HG03064 (cell line): ENCODE data around the gene DLL1.
"Not testable (repeated sequence)": the region's sequence is repeated elsewhere in the genome, so short reads cannot be mapped to it uniquely, and the experiment has no call there.

Experiments
- ATAC-seq: cut with Tn5 transposase; IDR thresholded peaks from one replicate; pipeline ENCODE4 v1.9.1; 2021; ENCODE audit warnings: low read depth; ENCODE audit not compliant: unreplicated experiment

Gene DLL1

DNA sequence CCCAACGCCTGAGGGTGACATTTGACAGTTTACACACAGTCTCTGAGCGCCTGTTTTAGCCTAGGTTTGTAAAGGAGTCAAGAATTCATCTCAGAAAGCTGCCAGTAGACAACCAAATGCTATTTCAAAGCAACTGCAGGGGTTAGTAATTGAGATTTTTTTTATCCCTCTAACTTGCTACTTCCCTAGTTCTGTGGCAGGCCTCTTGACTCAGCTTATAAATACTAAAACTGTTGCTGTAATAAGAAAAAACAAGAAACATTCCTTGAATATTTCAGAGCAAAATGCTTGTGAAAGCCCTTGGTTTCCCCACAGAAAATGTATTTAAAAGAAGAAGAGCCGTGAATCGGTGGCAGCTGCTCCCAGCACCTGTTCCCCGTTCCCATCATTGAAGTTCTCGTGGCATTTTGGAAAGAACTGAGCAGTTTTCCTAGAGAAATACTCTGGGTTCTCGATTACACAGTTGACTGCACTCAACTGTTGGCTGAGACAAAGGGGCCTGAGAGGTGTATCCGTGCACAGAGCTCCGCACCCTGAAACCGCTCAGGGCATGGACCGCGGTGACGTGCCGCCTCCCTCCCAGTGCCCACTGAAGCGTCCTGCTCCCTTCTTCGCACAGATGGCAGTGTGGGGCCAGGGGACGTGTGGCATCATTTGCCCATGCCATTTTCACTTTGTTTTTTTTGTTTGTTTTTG lies 20.9 kb downstream of the DLL1 start:
- ATAC-seq = no peak

DNA sequence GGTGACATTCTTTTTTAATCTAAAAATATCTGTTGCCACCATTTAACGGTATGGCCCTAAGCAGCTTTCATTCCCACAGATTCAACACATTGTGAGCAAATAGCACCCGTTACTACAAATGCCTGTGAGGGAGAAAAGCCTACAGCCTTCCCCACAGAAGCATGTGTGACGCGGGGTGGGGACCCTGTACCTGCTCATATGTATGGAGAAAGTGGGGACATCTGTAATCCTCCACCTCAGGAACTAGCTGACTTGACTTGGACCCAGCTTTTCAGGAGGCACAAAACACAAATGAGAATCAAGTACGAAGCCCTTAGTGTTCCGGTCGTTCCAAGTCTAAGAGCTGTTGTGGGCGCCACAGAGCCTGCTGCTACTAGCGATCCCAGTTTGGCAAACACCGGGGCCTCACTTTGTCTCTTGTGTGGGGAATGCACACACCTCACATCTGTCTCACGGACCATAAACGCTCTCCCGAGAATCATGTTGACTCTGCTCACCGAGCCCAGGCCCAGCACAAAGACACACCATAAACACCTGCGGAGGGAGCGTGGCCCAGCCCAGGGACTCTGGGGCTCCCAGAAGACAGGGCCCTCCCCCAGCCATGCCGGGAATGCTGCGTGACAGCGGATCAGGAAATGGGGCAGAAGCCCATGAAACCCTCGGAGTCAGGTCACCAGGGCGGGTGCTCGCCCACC lies 21.6 kb downstream of the DLL1 start:
- no peak for ATAC-seq

DNA sequence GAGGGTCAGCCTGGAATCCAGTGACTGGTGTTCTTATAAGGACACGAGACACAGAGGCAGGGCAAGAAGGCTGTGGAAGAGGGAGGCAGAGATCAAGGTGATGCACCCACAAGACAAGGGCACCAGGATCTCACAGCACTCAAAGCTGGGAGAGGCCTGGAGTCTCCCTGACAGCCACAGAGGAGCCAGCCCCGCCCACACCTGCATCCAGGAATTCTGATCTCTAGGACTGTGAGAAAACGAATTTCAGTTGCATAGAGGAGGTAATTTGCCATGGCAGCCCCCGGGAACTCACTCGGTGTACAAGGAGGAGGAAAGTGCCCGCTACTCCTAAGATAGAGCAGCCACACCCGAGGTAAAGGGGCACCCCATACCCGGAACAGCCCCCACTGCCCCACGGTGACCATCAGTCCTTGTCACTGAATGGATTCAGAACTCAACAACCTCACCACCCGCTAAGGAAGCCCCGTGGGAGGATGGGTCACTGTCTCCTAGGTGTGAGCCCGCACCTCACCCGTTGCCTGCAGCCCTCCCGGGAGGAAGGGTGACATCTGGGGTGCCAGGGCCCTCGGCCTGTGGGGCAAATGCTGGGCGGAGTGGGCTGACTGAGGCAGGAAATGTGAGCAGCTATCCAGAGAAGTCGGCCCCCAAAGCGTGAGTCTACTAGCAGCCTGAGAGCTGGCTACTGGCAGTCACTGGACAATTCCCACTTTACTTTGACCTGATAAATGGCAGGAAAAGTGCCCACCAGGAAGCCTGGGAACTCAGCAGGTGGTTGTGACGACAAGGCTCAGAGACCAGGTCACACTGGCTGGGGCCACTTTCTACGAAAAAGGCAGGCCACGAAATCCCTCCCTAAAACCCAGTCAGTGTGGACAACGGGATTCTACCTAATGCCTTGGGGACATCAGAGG lies 22.4 kb downstream of the DLL1 start:
- ATAC-seq = no peak

DNA sequence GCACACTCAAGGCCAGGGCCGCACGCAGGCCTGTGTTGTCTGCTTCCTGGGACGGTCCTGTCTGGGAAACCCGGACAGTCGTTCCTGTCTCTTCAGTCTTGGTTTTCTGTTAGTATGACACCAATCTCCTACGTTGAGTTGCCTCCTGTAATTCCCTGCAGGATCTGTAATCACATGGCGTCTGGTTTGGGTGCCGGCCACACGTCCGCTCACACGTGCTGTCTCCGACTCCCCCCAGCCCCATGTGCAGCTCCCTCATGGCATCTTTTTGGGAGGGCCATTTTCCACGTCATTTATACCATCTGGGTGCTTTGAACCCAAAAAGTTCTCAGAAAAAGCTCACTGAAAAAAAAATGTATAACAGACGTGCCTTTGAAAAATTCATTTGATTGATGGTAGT lies 23.2 kb downstream of the DLL1 start:
- ATAC-seq = no peak

DNA sequence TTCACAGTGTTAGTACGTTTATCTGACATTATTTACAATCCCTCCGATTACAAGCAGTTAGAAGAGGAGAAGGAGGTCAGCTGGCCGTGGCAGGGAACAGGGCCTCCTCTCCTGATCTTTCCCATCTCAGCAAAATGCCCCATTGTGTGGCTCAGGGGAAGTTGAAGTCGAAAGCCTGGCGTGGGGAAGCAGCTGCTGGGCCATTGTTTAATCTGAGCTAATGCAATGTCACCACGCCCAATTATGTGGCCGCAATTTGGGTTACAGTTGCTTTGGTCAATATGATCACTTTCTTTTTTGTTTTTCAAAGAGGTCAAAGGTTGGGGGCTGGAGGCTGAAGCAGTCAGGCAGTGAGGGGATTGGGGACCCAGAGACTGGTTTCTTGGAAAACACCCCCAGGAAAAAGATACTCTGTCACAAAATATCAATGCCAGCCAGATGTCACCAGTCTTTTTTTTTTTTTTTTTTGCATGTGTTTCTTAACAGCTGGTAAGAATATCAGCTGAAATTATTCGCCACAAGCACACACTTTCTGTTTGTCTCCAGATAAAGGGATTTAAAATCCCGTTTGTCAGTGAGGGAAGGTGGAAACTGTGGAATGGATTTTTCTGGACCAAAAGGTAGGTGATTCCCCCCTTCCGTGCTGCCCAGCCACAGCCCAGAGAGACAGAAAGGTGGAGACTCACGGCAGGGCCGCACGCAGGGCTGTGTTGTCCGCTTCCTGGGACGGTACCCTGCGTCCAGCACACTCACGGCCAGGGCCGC lies 24.6 kb downstream of the DLL1 start:
- no peak for ATAC-seq

GRCh38 chr6:170265655-170266054 lies 25.2 kb downstream of the DLL1 start:
- ATAC-seq = no peak

DNA sequence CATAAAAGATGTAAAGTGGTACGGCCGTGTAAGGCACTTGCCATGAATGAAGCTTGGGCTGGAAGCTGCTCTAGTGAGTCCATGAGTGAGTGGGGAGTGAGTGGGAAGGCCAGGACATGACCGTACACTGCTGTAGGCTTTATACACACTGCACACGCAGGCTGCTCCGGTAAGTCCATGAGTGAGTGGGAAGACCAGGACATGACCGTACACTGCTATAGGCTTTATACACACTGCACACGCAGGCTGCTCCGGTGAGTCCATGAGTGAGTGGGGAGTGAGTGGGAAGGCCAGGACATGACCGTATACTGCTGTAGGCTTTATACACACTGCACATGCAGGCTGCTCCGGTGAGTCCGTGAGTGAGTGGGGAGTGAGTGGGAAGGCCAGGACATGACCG lies 26.2 kb downstream of the DLL1 start:
- ATAC-seq = not testable (repeated sequence)

DNA sequence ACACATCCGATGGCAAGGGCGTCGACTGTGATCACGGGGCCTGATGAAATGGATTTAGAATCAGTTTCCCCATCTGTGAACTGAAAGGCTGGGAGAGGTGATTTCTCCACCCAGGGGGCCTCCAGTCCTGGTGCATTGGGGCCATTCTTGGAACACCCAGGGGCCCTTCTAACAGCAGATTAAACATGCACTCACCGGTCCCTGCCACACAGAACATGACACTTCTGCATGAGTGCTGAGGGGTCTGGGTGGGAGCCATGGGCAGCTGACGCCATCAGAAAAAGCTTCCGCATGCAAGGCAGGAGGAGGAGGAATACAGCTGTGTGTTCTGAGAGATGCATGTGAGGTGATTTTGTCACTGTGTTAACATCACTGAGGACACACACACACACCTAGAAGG lies 26.8 kb downstream of the DLL1 start:
- ATAC-seq = no peak

GRCh38 chr6:170263410-170263809 lies 27.5 kb downstream of the DLL1 start:
- ATAC-seq = no peak

GRCh38 chr6:170262489-170263088 lies 28.3 kb downstream of the DLL1 start:
- ATAC-seq = no peak

- ATAC-seq = no peak
Observed at GRCh38 chr6:170261643-170262488, 29.0 kb downstream of the DLL1 start.

DNA sequence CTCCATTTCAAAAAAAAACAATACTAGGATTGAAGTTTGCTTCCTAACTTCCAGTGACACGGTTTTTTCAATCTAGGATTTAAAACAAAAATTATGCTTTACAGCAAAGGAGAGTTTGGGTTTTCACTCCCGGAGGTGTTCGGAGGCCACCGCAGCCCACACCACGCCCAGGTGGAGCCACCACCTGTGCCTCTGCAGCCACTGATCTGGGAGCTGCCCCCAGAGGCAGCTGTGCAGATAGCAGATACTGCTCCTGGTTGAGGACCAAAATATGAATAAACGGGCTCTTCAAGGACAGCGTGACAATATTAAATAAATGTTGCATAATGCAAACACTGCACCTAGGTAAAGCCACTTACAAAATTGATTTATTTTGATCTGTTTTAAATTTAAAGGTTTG lies 30.2 kb downstream of the DLL1 start:
- ATAC-seq = no peak

DNA sequence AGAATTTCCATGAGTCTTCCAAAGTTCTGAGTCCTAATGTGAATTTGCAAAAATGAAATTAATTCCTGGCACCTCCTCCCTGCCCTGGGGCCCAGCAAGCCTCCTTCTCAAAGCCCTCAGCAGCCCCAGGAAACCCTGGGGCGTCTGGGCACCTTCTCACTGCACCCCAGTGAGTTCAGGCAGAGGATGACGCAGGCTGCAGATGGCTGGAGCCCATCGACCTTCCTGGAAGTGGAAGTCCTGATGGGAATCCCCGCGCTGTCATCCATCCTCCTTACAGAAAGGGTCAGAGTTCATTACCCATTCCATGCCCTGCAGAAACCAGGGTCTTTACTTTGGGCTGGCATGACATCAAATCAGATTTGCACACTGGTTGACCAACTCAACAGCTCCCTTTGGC lies 31.6 kb downstream of the DLL1 start:
- no peak for ATAC-seq

DNA sequence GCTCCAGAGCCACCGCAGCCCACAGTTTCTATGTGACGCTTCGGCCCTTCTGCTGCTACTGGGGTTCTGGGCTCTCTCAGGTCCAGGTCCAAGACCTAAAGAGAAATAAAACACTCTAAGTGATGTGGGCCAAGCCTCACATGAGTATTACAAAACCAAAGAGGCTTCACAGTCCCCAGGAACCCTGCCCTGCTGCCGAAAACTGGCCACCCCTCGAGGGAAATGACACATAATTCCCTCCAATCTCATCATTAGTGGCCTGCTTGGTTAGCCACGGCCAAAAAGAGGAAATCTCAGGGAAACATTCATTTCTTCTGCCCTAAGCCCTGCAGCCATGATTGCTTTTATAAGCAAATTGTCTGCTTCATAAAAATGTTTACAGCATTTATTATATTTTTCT lies 32.5 kb downstream of the DLL1 start:
- no peak for ATAC-seq

GRCh38 chr6:170257376-170257775 lies 33.5 kb downstream of the DLL1 start:
- ATAC-seq = no peak

DNA sequence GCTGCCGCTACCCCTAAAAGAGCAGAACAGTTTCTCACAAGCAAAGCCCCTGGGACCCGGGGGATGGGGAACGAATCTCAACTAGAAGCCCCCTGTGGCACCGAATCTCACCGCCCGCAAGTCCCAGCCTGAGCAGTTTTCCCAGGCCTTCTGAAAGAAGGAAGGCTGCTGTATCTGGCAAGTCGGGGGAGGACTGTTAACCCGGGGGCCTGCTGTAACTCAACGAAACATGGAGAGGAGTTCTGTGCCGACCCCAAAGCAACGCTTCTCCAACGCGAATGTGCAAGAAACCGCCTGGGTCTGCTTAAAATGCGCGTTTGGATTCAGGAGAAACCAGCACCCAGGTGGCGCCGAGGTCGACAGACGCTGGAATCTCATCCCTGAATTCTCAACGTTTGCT lies 34.2 kb downstream of the DLL1 start:
- ATAC-seq = no peak

DNA sequence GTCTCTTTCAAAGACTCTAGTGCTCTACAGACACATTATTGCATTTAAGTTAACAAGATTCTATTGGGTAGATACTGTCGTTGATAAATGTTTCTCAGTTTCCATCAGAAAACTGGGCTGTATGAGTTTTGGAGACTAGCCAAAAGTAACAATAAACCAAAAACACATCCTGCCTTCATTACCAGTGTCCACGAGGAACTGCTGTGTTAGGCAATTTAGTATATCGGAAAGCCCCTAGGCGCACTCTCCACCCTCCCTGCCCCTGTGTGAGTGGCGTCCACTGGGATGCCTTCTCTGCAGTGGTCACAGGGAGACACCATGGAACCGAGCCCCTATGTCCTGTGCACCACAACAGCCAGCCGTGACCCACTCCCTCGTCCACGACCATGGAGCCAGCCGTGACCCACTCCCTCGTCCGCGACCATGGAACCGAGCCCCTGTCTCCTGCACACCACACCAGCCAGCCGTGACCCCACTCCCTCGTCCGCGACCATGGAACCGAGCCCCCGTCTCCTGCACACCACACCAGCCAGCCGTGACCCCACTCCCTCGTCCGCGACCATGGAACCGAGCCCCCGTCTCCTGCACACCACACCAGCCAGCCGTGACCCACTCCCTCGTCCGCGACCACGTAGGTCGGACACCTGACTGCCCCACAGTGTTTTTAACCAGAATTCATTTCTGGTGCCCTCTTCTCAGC lies 35.3 kb downstream of the DLL1 start:
- no peak for ATAC-seq

DNA sequence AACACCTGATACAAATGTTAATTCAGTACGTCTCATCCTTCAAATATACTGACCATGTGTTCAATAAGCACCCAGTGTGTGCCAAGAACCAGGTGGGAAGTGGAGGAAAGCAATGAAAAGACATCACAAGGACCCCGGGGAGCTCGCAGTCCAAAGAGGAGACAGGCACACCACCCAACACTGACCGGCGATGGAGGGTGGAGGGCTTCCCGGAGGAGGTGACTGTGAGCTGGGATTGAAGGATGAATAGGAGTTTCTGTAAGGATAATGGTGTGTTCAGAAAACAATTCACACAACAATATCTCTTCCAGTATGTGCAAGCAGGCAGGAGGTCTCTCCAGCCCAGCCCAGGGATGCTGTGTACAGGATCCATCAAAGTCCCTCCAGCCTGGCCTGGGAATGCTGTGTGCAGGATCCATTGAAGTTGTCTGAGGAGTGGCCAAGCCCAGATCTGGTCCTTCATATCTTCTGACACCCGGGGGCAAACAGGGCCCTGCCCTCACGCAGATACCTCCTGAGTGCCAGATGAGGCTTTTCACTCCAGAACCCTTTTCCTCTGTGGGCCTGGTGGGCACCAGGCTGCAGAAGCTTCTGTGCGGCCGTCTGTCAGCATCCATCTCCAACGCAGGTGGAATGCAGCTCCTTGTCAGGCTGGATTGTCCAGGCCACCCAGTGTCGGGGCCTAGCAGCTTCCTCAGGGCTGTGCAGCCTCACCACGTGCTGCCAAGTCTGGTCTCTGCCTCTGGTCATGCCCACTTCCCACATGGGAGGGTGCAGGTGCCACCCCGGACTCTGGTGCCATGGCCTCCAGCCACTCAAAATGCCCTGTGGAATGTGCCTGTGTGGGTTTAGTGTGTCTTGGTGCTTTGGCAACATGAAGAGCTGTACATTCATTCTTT lies 36.3 kb downstream of the DLL1 start:
- no peak for ATAC-seq
